Measurements from ENCODE around the gene RBM25. TPM values are rescaled to one million over a fixed set of nuclear protein-coding genes. Genes with fewer than 3 reads are reported as not detected.

Gene RBM25
- total RNA-seq, 6 donors from 2014 or later, result 53.8 to 320 (median 68.9) TPM

- Histone ChIP-seq H3K27me3 (no peaks in the 10 kb centered on the region), H3K27ac (no peak overlapping the region), H3K9me3 (no peaks in the 10 kb centered on the region), H3K4me1 (peaks cover 0 to 12% (median 7%) of the 10 kb centered on the region in 4 donors), H3K4me3 (no peak overlapping the region), H3K36me3 (peaks cover 0 to 3% (median 2%) of the 10 kb centered on the region in 4 donors)
- ATAC-seq (ENCODE audit: low FRiP score in 2 of 2) (no peak), DNase-seq (no peak)
- 87 to 93% methylated on average over 5 of the region's 5 CpGs for WGBS, 2 donors
- no peak for TF ChIP-seq CTCF (IDR thresholded peaks at IDR 0.05)
- no peak for TF ChIP-seq POLR2AphosphoS5 (IDR thresholded peaks at IDR 0.05)
- no peak for TF ChIP-seq POLR2A (IDR thresholded peaks at IDR 0.05)
- no peak for TF ChIP-seq EP300 (IDR thresholded peaks at IDR 0.05)
These were observed 84.7 kb downstream of the RBM25 start for GRCh38 chr14:73143003-73143402.

GRCh38 chr14:73143617-73144016, 85.3 kb downstream of the RBM25 start:
- H3K4me1 ChIP-seq, result peaks cover 0 to 7% (median 3%) of the 10 kb centered on the region in 4 donors

GRCh38 chr14:73145371-73145770, 87.0 kb downstream of the RBM25 start:
- WGBS, 2 donors, result 91 to 98% methylated on average over 3 of the region's 3 CpGs
- ATAC-seq (ENCODE audit: low FRiP score in 2 of 2), result no peak
- Histone ChIP-seq H3K36me3 (peaks cover 9 to 26% (median 17%) of the 10 kb centered on the region in 4 donors), H3K9me3 (no peaks in the 10 kb centered on the region), H3K27ac (no peak overlapping the region), H3K4me3 (no peak overlapping the region), H3K27me3 (no peaks in the 10 kb centered on the region), H3K4me1 (peaks cover 0 to 7% (median 0%) of the 10 kb centered on the region in 4 donors)
- DNase-seq, result no peak
- TF ChIP-seq EP300 (IDR thresholded peaks at IDR 0.05), result no peak
- TF ChIP-seq POLR2AphosphoS5 (IDR thresholded peaks at IDR 0.05), result no peak
- TF ChIP-seq CTCF (IDR thresholded peaks at IDR 0.05), result no peak
- TF ChIP-seq POLR2A (IDR thresholded peaks at IDR 0.05), result no peak

More at GRCh38 chr14:73143617-73144016, 85.3 kb downstream of the RBM25 start:
- no peak overlapping the region for H3K4me3 ChIP-seq
- no peaks in the 10 kb centered on the region for H3K27me3 ChIP-seq
- ATAC-seq (ENCODE audit: low FRiP score in 2 of 2) (no peak), DNase-seq (no peak)
- 88 to 90% methylated on average over 3 of the region's 3 CpGs for WGBS, 2 donors
- peaks cover 0 to 9% (median 9%) of the 10 kb centered on the region in 4 donors for H3K36me3 ChIP-seq
- no peaks in the 10 kb centered on the region for H3K9me3 ChIP-seq
- H3K27ac ChIP-seq, result no peak overlapping the region
- TF ChIP-seq POLR2AphosphoS5 (IDR thresholded peaks at IDR 0.05) (no peak), POLR2A (IDR thresholded peaks at IDR 0.05) (no peak), EP300 (IDR thresholded peaks at IDR 0.05) (no peak), CTCF (IDR thresholded peaks at IDR 0.05) (no peak)

GRCh38 chr14:73146111-73146510, 87.8 kb downstream of the RBM25 start:
- TF ChIP-seq CTCF (IDR thresholded peaks at IDR 0.05) (no peak), POLR2AphosphoS5 (IDR thresholded peaks at IDR 0.05) (no peak), EP300 (IDR thresholded peaks at IDR 0.05) (no peak), POLR2A (IDR thresholded peaks at IDR 0.05) (no peak)
- DNase-seq (no peak), ATAC-seq (ENCODE audit: low FRiP score in 2 of 2) (no peak)
- Histone ChIP-seq H3K27ac (no peak overlapping the region), H3K4me1 (peaks cover 0 to 7% (median 0%) of the 10 kb centered on the region in 4 donors), H3K9me3 (no peaks in the 10 kb centered on the region), H3K4me3 (no peak overlapping the region), H3K36me3 (peaks cover 11 to 33% (median 20%) of the 10 kb centered on the region in 4 donors), H3K27me3 (no peaks in the 10 kb centered on the region)
- WGBS, 2 donors, result 84 to 92% methylated on average over 3 of the region's 3 CpGs

GRCh38 chr14:73149753-73150152, 91.4 kb downstream of the RBM25 start:
- H3K27ac ChIP-seq, result no peak overlapping the region
- no peaks in the 10 kb centered on the region for H3K4me1 ChIP-seq
- DNase-seq (no peak), ATAC-seq (ENCODE audit: low FRiP score in 2 of 2) (no peak)
- no peak overlapping the region for H3K4me3 ChIP-seq
- no peaks in the 10 kb centered on the region for H3K9me3 ChIP-seq
- WGBS, 2 donors, result 85 to 86% methylated on average over 2 of the region's 2 CpGs
- H3K36me3 ChIP-seq, result peaks cover 12 to 67% (median 24%) of the 10 kb centered on the region in 4 donors
- TF ChIP-seq EP300 (IDR thresholded peaks at IDR 0.05) (no peak), POLR2A (IDR thresholded peaks at IDR 0.05) (no peak), CTCF (IDR thresholded peaks at IDR 0.05) (no peak), POLR2AphosphoS5 (IDR thresholded peaks at IDR 0.05) (no peak)
- H3K27me3 ChIP-seq, result no peaks in the 10 kb centered on the region

Data from upper lobe of left lung (tissue), 6 donors.